Right lobe of liver (tissue), 6 donors: ENCODE data around the gene COMMD4. TPM values are rescaled to one million over a fixed set of nuclear protein-coding genes. Genes with fewer than 3 reads are reported as not detected.

ENCODE experiments used
- ATAC-seq, 4 donors: fragments of 200-7000 bp; cut with Tn5 transposase; one replicate each; pipeline ENCODE4 v1.9.1; 2020; ENCODE audit warnings: mild to moderate bottlenecking in 4 of 4, moderate library complexity in 4 of 4
- DNase-seq, 3 donors: peaks; one replicate each; pipeline ENCODE4 v3.0.0-alpha.2; 2020
- H3K27ac ChIP-seq, 3 donors: fragments of 200-600 bp; one replicate each; pipeline ENCODE4 v1.8.0; 2022
- H3K27me3 ChIP-seq, 2 donors: fragments of 200-600 bp; one replicate each; pipeline ENCODE4 v1.8.0; 2022
- H3K36me3 ChIP-seq, 4 donors: fragments of 200-600 bp; sonication (generic) in 1 of 4; one replicate each; pipeline versions ENCODE4 v1.5.1 to v1.8.0; 2017 to 2022; ENCODE audit warnings: control low read depth in 1 of 4
- H3K4me1 ChIP-seq, 4 donors: fragments of 200-600 bp; sonication (generic) in 1 of 4; one replicate each; pipeline versions ENCODE4 v1.5.1 to v1.8.0; 2017 to 2022; ENCODE audit warnings: control low read depth in 1 of 4
- H3K4me3 ChIP-seq, 3 donors: fragments of 200-600 bp; one replicate each; pipeline ENCODE4 v1.8.0; 2022
- H3K9me3 ChIP-seq, 4 donors: fragments of 200-600 bp; sonication (generic) in 1 of 4; one replicate each; pipeline versions ENCODE4 v1.5.1 to v1.8.0; 2017 to 2022; ENCODE audit warnings: control low read depth in 1 of 4
- POLR2A ChIP-seq: fragments of 450-650 bp; IDR thresholded peaks from one replicate; pipeline ENCODE4 v1.6.1; 2017; ENCODE audit warnings: antibody characterized with exemption, mild to moderate bottlenecking
- WGBS: methylation state at CpG from one replicate; pipeline ENCODE4 v1.1.6; 2018; ENCODE audit warnings: low coverage, low lambda C conversion rate; ENCODE audit not compliant: insufficient coverage; ENCODE audit errors: missing lambda C conversion rate; 5-methylcytosine and 5-hydroxymethylcytosine counted together
- intact Hi-C, 2 donors: fragments of 100-400 bp; cut with DNase I; formaldehyde crosslinking; loops; one replicate each; pipeline versions ENCODE4 v1.11.2 to v1.14.1; 2022
- total RNA-seq, 6 experiments: library from RNA; depleted of rRNA in 2 of 6; stranded (reverse); fragments of >200 nt in 2 of 6; fragmentation: NEBNext Ultra II Directional in 3 of 6; extraction: Animal tissue kit (Norgen Biotek cat#: 25700) in 3 of 6; gene quantifications; one replicate each; pipeline versions ENCODE4 v1.1.0 to v1.2.4, GENCODE V29; 2016 to 2023
- TF ChIP-seq, protein P1 (sequence below), 4 donors: fragments of 200-600 bp in 3 of 4; fragments of 450-650 bp in 1 of 4; IDR thresholded peaks; one replicate each; pipeline versions ENCODE4 v1.5.1 to v1.8.0; 2016 to 2022; ENCODE audit warnings: antibody characterized with exemption in 4 of 4, mild to moderate bottlenecking in 2 of 4
- donor health status: DM: no; HTN: yes; CAD: no.
- donor health status: DM: no; HTN: no; CAD: no.
- donor health status: DM: no; HTN: no; CAD: no.
- donor health status: DM: no; HTN: yes; CAD: no.
- donor health status: DM: no; HTN: yes; CAD: no.

Gene COMMD4
- total RNA-seq, 6 experiments from 2014 or later: 25.6 to 57.0 (median 41.6) TPM

GRCh38 chr15:75349851-75350588 lies 14.2 kb downstream of the COMMD4 start:
- Histone ChIP-seq H3K9me3 (no peaks in the 10 kb centered on the region), H3K4me1 (peaks cover 0 to 22% (median 7%) of the 10 kb centered on the region in 4 donors), H3K27ac (no peak overlapping the region), H3K27me3 (no peaks in the 10 kb centered on the region), H3K4me3 (no peak overlapping the region), H3K36me3 (peaks cover 0 to 5% (median 0%) of the 10 kb centered on the region in 4 donors)
- WGBS: 85% methylated on average over 4 of the region's 9 CpGs
- TF ChIP-seq, protein P1, sequence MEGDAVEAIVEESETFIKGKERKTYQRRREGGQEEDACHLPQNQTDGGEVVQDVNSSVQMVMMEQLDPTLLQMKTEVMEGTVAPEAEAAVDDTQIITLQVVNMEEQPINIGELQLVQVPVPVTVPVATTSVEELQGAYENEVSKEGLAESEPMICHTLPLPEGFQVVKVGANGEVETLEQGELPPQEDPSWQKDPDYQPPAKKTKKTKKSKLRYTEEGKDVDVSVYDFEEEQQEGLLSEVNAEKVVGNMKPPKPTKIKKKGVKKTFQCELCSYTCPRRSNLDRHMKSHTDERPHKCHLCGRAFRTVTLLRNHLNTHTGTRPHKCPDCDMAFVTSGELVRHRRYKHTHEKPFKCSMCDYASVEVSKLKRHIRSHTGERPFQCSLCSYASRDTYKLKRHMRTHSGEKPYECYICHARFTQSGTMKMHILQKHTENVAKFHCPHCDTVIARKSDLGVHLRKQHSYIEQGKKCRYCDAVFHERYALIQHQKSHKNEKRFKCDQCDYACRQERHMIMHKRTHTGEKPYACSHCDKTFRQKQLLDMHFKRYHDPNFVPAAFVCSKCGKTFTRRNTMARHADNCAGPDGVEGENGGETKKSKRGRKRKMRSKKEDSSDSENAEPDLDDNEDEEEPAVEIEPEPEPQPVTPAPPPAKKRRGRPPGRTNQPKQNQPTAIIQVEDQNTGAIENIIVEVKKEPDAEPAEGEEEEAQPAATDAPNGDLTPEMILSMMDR (IDR thresholded peaks at IDR 0.05): no peak
- intact Hi-C loops: no loop called here
- DNase-seq (no peak), ATAC-seq (no peak)

DNA sequence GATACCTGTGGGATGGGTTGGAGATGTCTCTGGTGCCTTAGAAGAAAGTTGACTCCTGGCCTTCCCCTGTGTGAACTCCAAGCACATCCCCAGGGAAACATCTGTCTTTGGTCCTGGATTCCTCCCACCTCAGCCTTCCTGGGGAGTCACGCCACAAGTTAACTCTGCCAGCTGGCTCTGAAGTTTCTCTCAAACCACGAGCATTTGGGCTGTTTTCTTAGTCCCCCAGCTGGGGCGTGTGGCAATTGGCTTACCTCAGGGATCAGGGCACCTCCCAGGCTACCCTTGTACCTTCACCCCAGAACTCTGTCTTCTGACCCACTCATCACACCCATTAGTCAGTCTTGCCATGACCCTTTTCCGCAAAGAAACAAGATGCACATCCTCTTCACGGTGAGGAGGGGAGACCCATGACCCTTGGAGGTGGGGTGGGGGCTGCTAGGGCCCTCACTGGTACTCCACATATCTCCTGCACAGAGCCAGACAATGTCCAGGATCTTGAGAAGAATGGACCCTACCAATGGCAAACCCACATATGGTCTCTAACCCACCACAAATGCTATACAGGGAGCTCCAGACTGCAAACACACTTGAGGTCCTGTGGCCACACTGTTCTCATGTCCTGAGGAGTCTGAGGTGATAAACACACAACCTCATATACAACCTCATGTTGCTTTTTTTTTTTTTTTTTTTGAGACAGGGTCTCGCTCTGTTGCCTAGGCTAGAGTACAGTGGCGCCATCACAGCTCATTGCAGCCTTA lies 14.9 kb downstream of the COMMD4 start:
- Histone ChIP-seq H3K4me3 (no peak overlapping the region), H3K27me3 (no peaks in the 10 kb centered on the region), H3K27ac (no peak overlapping the region), H3K9me3 (no peaks in the 10 kb centered on the region), H3K4me1 (peaks cover 0 to 22% (median 7%) of the 10 kb centered on the region in 4 donors), H3K36me3 (peaks cover 0 to 7% (median 0%) of the 10 kb centered on the region in 4 donors)
- WGBS: 74% methylated on average over 6 of the region's 7 CpGs
- DNase-seq (no peak), ATAC-seq (no peak)
- intact Hi-C loops: no loop called here
- no peak for TF ChIP-seq POLR2A
- TF ChIP-seq, protein P1 (IDR thresholded peaks at IDR 0.05): no peak

- TF ChIP-seq, protein P1 (IDR thresholded peaks at IDR 0.05): no peak
- TF ChIP-seq POLR2A: no peak
- no peaks in the 10 kb centered on the region for H3K27me3 ChIP-seq
- 76% methylated on average over 3 of the region's 16 CpGs for WGBS
- H3K9me3 ChIP-seq: no peaks in the 10 kb centered on the region
- no peak for ATAC-seq
- H3K27ac ChIP-seq: no peak overlapping the region
- no peak overlapping the region for H3K4me3 ChIP-seq
- peaks cover 0 to 19% (median 0%) of the 10 kb centered on the region in 4 donors for H3K36me3 ChIP-seq
- peaks cover 0 to 22% (median 7%) of the 10 kb centered on the region in 4 donors for H3K4me1 ChIP-seq
- DNase-seq: no peak
- intact Hi-C loops: no loop called here
Observed at GRCh38 chr15:75352186-75353080, 16.6 kb downstream of the COMMD4 start.

DNA sequence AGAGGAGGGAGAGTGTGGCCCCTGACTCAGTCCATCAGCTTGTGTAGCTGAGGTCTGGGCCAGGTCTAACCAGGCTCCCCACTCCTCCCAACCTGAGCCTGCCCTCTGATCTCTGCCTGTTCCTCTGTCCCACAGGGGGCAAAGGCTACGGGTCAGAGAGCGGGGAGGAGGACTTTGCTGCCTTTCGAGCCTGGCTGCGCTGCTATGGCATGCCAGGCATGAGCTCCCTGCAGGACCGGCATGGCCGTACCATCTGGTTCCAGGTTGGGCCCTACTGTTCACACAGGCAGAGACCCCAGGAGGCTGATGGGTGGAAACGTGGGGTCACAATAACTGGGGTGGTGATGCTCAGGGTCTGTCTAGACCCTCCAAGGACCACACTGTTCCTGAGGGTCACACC lies 17.7 kb downstream of the COMMD4 start:
- ATAC-seq: peak; percentile 61 to 88 (median 74)
- H3K27ac ChIP-seq: no peak overlapping the region
- peaks cover 0 to 20% (median 7%) of the 10 kb centered on the region in 4 donors for H3K4me1 ChIP-seq
- TF ChIP-seq, protein P1 (IDR thresholded peaks at IDR 0.05): no peak
- TF ChIP-seq POLR2A: no peak
- WGBS: no CpG with 5 or more reads among the region's 7 CpGs
- H3K27me3 ChIP-seq: no peaks in the 10 kb centered on the region
- intact Hi-C loops: no loop called here
- DNase-seq: peak in 2 of 3 donors; percentile 84 to 86
- H3K4me3 ChIP-seq: no peak overlapping the region
- H3K9me3 ChIP-seq: no peaks in the 10 kb centered on the region
- H3K36me3 ChIP-seq: peaks cover 0 to 19% (median 0%) of the 10 kb centered on the region in 4 donors
